Eye (tissue), 1 donor: ENCODE measurements around the gene TRERF1.
"Not testable (repeated sequence)": the region's sequence is repeated elsewhere in the genome, so short reads cannot be mapped to it uniquely, and the experiment has no call there.

Experiments
- DNase-seq: peaks from one replicate; pipeline ENCODE4 v3.0.0-alpha.2; 2015

TRERF1 gene

DNA sequence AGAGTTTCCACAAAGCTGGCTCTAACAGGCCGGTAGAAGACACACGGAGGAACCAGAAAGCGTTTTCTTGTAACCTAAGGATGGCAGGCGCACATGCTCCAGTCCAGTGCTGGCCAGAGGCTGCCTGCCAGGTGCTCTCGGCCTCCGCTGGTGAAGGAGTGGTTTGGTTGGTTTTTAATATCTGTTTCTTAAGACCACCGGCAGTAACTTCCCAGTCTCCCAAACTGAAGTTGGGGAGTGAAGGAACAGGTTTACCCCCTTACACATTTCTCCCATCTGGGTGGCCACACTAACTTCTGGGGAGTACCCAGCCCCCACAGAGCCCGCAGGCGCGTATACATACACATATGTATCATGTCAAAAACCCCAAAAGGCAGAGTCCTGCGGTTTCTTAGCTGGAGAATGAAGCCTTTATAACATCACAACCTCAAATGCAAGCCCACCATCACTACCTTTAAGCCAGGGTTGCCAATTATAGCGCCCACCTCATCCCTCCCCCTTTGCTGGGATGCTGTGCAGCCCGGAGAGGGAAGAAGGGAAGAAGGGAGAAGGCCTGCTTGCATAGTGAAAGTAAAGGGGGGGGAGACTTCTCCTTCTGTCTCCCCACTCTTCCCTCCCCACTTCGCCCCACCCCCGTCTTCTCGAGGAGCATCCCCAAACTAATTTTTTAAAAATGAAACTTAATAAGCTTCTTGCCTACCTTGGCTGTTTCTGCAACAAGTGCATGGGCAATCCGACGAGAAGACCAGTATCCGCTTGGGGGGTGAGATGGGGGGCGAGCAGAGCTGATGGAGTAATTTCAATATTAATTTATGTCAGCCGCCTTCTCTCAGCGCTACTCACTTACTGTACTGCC, 1.0 kb downstream of the TRERF1 start:
- DNase-seq: peak; percentile 44

DNA sequence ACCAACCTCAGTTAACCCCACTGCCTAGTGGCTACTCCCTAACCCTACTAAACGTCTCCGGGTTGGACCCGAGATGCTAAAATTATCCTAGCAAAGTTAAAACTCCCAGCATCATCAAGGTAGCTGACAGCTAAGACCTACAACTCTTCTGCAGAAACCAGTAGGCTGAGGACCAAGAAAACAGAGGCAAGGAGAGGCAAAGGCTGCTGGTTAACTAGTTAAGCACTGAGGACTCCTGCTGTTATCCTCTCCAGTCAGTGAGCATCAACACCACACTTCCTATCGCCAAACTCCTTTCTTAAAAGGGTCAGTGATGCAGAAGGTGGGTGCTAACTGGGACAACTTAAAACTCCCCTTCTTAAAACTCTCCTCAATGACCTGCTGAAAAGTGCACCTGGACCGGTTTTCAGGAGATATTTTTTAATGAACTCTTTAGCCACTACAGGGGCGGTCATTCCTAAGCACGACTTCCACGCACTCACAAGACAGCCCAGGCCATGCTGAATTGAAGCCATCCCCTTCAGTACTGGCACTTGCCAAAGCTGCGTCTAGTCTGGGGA, 1.7 kb downstream of the TRERF1 start:
- DNase-seq: peak; percentile 48

DNA sequence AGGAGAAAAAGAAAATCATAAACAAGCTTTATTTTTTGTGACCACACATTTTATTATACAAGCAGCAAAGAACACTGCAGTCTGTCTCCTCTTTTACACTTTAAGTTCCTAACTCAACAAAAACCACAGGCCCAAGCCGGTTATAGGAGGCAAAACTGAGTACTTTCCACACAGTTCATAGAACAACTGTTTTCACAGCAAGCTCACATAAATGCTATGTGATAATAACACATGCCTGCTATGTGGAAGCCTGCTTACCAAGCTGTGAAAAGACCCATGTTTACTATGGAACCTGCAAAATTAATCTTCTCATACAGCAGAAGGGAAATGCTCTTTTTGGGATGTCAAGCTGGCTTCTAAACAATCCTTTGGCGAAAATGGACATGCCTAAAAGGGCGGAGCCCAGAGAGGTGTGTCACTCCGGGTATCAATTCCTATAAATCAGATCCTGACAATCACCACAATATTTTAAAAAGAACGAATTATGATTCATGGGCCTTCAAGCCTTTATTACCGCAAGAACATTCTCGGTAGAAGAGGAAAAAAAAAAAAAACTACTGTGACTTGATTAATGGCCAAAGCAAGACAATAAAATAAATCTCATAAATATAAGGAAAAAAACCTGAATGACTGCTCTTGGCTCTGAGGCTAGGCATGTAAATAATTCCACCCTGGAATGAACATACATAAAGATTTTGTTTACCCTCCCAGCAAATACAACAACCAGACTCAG, 2.6 kb downstream of the TRERF1 start:
- no peak for DNase-seq

DNA sequence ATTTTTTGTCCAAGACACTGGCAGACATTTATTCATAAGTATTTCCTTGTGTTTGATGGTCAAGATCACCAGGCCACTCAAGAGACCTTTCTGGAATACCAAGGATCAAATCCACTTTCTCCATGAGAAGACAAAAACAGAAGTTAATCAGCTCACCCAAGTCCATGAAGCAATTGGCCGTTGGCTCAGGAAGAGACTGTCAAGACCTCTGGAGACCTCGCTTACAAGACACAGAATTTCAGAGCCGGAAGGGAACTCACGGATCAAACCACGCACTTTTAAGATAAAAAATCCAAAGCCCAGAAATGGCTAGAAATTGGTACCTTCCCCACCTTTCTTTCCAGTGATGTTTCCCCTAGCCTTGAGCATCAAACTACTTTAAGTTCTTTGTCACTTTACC, 3.3 kb downstream of the TRERF1 start:
- no peak for DNase-seq

DNA sequence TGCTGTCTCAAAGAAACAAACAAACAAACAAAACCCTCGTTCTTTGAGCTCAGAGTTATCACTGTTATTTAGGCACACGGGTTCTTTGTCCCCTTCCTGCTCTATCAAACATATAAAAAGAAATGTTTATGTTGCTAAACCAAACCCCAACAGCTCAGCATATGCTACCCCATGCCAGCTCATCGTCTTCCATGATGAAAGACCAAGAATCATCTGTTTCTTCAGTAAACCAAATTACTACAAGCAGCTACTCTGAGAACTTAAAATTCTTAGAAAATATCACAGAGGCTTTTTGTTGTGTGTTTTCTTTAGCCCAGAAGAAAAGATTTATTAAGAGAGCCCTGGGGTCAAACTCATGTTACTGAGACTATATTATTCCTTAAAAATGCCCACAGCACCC, 4.7 kb downstream of the TRERF1 start:
- no peak for DNase-seq

DNA sequence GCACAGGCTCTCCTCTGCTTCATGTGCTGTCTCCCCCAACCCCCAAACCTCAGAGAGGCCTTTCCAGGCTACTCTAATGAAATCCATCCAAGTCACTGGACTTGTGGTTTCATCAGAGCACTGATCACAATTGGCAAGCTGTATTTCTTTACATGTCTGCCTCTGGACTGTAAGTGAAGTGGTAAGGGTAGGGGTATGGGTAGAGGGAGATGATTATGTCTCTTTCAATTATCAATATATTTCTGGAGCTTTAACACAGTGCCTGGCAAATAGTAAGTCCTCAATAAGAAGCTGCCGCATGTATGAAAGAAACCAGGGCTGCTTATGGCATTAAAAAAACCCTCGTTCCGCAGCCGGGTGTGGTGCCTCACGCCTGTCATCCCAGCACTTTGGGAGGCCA, 5.4 kb downstream of the TRERF1 start:
- no peak for DNase-seq

DNA sequence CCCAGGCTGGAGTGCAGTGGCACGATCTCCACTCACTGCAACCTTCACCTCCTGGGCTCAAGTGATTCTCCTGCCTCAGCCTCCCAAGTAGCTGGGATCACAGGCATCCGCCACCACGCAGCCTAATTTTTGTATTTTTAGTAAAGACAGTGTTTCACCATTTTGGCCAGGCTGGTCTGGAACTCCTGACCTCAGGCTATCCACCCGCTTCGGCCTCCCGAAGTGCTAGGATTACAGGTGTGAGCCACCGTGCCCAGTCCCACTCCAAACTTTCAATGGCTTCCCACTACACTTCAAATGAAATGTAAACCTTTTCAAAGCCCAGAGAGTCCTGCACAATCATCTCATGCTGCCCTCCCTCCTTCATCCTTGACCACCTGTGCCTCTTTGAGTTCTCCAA, 5.8 kb downstream of the TRERF1 start:
- not testable (repeated sequence) for DNase-seq

DNA sequence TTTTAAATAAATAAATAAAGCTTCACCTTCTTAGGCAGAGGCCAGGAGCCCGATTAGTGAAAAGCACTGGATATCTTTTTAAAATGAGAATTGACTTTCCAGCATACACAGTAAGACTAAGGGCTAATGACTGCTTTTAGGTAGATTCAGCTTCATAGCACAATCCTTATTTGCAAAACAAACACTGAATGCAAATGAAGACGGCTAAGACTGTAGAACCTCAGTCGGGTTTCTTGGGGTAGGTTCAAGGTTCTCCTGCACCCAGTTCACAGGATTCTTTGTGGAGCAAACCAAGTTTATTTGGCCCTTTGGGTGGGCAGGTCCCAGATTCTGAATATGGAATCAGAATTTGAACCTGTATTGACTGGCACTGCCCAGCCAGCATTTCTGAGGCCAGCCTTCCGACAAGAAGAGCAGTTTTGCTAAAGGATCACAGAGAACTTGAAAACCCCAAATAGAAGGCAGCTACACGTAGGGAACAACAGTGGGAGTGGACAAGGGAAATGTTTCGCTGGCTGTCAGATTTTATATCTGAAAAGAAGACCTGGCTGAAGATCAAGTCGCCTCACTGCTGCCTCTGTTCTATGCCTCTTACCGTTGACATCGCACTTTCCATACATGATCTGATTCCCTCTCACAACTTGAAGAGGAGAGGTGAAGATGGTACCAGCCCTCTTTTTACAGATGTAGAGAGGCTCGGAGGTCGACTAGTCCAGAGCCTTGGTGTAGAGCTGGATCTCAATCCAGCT, 8.2 kb downstream of the TRERF1 start:
- DNase-seq: no peak

DNA sequence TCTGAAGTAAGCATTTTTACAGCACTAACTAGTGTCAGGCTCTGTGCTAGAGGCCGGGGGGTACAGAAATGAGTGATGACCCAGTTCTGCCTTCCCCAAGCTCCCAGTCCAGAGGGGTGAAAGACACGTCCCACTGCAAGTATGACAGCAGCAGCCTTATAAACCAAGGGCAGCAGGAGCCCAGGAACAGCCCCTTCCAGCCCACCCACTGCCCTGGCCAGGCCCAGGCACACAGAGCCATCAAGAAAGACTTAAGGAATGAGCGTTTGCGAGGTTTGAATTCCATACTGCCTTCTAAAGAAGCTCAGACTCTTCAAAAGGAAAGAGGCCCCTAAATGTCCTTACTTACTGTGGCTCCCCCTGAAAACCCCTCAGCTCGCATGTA, 10.0 kb downstream of the TRERF1 start:
- peak; percentile 69 for DNase-seq

DNA sequence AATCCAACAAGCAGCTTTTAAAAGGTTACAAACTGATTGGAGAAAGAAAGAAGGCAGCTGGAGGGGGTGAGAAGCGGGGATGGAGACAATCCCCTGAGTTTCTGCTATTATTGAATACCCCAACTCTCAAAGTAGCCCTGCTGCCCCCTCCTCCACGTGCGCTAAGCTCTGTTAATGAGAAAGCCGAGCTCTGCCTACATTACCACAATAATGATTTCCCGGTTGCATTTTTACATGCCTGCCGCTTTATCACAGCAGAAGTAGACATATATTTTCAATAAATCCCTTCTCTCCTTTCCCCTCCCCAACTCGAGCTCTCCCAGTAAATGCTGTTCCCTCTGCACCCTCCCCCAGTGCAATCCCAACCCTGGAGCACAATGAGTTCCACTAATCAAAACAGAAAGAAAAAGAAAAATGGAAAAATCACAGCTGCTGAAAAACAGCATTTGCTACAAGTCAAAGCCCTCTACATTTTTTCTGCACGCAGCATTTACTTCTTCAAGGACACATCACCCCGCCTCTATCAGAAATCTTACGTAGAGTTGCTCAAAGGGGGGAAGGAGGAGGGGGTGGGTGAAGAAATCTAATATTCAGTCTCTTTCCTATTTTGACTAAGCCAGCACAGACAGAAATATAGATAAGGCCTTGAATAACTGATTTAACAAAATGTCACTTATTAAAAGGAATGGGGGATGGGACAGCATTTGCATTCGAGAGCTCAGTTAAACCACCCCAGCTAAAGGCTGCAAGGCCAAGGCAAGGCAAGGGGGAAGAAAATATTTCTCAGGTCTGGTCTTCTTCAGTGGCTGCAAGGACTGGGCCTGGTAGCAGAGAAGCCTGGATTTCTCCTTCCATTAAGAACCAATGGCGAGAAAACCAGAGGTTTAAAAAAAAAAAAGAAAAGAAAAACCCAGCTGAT, 10.7 kb downstream of the TRERF1 start:
- DNase-seq: peak; percentile 81

DNA sequence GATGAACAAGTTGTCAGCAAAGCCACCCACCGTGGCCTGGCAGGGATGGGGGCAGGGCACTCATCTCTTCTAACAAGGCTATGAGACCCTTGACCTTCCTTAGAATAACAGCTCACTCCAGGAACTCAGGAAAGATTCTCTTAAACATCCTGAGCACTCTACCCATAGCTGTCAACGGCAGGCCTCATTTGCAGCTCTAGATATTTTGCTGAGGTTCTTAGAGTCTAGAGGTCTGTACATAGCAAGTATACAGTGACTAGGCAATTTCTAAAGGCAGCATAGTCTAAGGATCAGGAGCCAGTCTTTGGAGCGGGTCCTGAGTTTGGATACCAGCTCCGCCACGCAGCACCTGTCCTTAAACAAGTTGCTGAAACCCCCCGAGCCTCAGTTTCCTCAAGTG, 11.7 kb downstream of the TRERF1 start:
- no peak for DNase-seq

DNA sequence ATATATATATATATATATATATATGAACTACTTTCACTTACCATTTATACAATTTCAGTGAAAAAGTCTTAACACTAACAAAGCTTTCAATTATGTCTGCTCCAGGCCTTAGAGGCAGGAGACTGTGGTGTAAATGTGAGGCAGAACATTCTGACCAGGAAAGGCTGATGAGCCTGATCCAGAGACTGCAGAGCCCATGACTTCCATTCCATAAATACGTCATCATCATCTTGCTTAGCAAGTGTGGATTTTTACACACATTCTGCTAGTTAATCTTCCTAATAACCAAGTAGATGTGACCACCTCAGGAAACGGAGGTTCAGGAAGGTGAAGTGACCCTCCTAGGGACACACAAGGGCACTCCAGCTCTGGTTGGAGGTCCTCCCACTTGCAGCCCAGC, 14.9 kb downstream of the TRERF1 start:
- DNase-seq: no peak

DNA sequence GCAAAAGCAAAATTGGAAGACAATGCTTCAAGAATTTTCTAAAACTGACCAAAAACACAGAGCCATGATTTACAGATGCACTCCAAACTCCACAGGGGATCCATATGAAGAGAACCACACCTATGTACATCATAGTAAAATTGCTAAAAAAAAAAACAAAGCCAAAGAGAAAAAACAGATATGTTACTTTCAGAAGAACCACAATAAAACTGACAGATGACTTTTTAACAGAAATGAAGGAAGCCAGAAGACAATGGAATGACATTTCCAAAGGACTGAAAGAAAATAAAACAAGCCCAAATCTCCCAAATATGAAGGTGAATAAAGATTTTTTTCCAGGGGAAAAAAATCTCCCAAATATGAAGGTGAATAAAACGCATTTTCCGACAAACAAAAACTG, 17.5 kb downstream of the TRERF1 start:
- no peak for DNase-seq

DNA sequence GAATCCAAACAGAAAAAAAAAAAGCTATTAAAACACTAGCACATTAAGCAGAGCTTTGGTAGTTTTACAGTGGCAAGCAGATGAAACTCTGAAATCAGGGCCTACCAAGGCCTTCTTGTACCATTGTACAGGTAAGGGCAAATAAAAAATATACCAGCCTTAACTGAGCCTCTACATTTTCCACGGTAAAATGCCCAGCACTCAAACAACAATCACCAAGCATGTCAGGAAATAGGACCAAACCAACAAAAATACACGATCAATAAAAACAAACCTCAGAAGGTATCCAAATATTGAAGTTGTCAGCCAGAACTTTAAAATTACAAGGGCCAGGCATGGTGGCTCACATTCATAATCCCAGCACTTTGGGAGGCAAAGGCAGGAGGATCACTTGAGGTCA, 18.3 kb downstream of the TRERF1 start:
- DNase-seq: no peak

DNA sequence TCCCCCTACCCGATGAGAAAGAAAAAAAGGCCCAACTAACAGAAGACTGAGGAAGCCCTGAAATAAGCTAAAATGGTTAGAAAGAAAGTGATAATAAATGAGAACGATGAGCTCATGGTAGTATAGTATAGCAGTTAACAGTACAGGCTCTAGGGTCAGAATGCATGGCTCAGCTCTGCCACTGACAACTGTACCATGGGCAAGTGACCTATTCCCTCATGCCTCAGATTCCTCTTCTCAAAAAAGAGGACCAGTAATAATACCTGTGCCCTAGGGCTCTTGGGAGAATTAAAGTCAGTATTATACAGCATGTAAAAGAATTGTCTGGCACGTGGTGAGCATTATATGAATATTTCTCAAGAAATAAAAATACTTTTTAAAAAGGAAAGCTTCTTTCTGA, 19.8 kb downstream of the TRERF1 start:
- no peak for DNase-seq

DNA sequence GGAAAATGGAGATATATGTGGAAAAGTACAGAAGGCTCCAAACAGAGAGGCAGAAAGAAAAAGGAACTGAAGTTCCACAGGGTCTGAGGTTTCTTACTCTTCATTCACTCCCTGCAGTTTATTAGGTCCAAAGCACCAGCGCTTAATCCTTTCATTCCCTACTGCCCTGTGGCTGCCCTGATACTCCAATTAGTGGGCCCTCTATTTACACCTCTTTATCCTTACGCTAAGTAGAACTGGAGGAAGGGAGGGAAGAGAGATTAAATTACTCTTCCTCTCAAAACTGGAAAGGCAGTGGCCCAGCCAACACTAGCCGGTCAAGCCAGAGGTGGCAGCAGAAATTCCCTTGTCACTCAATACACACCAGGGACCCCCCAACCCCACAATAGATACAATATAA, 20.4 kb downstream of the TRERF1 start:
- DNase-seq: no peak

DNA sequence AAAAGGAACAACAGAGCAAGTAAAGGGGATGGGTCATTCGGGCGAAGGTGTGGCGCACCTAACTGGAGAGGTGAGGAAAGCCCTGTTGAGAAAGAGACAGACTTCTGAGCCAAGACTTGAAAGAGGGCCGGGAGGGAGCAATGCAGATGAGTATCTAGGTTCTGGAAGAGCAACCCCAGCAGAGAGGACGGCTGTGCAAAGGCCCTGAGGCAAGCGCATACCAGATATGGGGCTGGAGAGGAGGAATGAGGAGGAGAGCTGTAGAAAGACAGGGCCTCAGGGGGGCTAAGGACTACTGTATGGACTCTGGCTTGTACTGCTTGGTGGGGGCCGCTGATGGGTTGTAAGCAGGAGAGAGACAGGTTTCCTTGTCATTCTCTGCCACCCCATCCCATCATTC, 21.9 kb downstream of the TRERF1 start:
- no peak for DNase-seq

DNA sequence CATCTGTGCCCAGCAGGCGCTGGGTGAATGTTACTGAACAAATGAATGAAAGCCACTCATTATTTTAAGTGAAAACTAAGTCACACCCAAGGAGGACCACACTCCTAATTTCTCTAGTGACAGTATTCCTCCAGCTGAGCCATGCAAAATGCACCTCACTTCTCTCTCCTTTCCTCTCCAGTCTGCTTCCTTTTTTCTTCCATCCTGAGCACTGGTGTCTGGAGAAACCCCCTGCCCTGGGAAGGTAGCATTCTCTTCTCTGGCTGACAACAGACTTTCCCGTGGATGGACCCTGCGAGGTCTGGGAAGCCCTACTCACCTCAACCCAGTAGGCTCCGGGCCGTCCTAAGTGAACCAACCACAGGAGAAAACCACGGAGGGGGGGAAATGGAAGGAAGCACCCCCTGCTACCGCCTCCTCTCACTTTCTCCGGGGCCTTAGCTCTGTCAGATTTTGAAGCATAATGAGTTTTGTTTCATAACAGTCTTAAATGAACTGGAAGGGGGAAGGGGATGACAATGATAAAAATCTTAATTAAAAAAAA, 22.6 kb downstream of the TRERF1 start:
- DNase-seq: no peak

DNA sequence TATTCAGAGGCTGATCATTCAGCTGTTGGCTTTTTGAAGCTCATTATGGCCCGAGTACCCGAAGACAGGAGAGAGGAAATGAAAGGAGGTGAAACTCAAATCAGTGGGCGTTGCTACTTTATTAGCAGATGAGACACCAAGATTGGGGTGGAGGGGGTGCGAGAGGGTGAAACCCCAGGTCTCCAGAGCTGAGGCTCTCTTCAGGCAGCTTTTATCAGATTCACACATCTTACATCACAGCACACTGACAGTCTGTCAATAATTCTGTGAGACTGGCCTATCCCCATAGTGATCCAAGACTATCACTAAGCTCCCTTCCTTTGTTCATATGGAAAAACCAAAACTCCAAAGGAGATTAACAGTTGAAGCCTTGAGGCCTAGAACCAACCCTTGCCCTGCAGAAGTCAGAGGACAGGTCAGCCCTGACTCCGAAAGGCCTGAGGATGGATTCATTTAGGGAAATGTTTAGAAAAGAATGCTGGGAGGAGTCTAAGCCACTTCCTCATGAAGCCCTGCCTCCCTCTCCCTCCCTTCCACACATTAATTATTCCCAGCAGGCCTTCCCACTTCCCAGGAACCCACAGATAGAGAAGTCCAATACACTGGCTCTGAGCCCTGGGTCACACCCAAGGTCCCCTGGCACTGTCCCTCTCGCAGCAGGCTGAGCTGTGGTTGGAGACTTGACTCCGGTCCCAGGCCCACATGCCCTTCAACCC, 23.2 kb downstream of the TRERF1 start:
- no peak for DNase-seq

DNA sequence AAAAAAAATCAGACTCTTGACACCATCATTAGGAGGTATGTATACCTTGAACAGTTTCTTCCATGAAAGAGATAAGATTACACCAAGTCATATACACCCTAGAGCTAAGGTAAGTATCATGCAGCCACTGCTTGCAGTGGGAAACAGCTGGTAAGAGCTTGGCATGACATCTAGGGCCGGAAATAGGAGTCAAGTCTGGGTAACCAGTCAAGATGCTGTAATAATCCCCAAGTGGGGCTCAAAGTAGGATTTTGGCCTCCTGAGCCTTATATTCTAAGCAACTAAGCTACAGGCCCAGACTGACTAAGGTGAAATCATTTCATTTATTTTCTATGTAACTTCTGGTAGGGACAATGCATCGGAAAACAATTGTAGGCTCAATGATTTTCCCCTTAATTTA, 23.9 kb downstream of the TRERF1 start:
- DNase-seq: no peak

DNA sequence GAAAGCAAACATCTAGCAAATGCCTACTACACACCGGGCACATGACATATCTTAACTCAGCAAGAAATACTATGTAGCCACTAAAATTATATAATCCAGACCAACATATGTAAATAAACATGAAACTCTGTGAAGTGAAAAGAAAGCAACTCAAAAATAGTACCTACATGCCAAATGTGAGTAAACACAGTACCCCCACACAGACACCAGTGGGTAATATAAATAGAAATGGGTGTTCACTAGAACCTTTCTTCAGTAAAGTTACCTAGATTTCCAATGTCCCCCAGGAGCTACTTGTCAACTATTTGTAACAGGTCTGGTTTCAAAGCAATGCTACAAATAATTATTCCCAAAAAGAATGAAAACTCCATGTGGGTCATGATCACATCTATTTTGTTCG, 25.5 kb downstream of the TRERF1 start:
- no peak for DNase-seq
